ENCODE measurements around the gene CBY3. TPM values are rescaled to one million over a fixed set of nuclear protein-coding genes. Genes with fewer than 3 reads are reported as not detected.

The CBY3 gene
- total and polyA plus RNA-seq, 2 of the 13 experiments (the other 11 are each of a cell fraction or from before 2014, with no cell fraction given), result not detected

- TF ChIP-seq RBM22 (optimal IDR thresholded peaks at IDR 0.05; ENCODE audit: low read length) (no peak), CAMTA2 (CRISPR knock-in tag; IDR thresholded peaks at IDR 0.05; ENCODE audit: borderline replicate concordance) (no peak), BCLAF1 (IDR thresholded peaks at IDR 0.05) (no peak), EZH2 (conservative IDR thresholded peaks at IDR 0.05; ENCODE audit: low read depth, low read length) (no peak), ZHX2 (IDR thresholded peaks at IDR 0.05; ENCODE audit: low read depth) (peak; percentile 51), ZHX2 (CRISPR knock-in tag; IDR thresholded peaks at IDR 0.05; ENCODE audit: borderline replicate concordance) (no peak), BRD4 (CRISPR knock-in tag; IDR thresholded peaks at IDR 0.05) (peak; percentile 91), DNMT1 (CRISPR knock-in tag; IDR thresholded peaks at IDR 0.05) (no peak; the same call in 1 of the 2 replicates), ZIK1 (CRISPR knock-in tag; IDR thresholded peaks at IDR 0.05; ENCODE audit: borderline replicate concordance, low read depth) (0 out of 2 replicates have a peak, but pooled peaks have one; percentile 67), NR3C1 (CRISPR knock-in tag; IDR thresholded peaks at IDR 0.05) (no peak), MED1 (CRISPR knock-in tag; IDR thresholded peaks at IDR 0.05) (peak; percentile 52), LCORL (IDR thresholded peaks at IDR 0.05) (no peak), LCORL (CRISPR knock-in tag; IDR thresholded peaks at IDR 0.05) (peak; percentile 64), MTA1 (CRISPR knock-in tag; IDR thresholded peaks at IDR 0.05; ENCODE audit: borderline replicate concordance) (0 out of 2 replicates have a peak, but pooled peaks have one; percentile 0), CBX2 (IDR thresholded peaks at IDR 0.05; ENCODE audit: low read depth, low read length) (no peak), CBX2 (CRISPR knock-in tag; IDR thresholded peaks at IDR 0.05; ENCODE audit: low read depth) (no peak), MAFG (CRISPR knock-in tag; IDR thresholded peaks at IDR 0.05) (no peak), ZMAT3 (CRISPR knock-in tag; conservative IDR thresholded peaks at IDR 0.05) (no peak), ZNF615 (CRISPR knock-in tag; IDR thresholded peaks at IDR 0.05; ENCODE audit: borderline replicate concordance) (no peak), RBAK (CRISPR knock-in tag; IDR thresholded peaks at IDR 0.05) (0 out of 2 replicates have a peak, but pooled peaks have one; percentile 29), TBX2 (CRISPR knock-in tag; IDR thresholded peaks at IDR 0.05; ENCODE audit: borderline replicate concordance) (peak; percentile 95), KDM2A (CRISPR knock-in tag; IDR thresholded peaks at IDR 0.05; ENCODE audit: borderline replicate concordance, low read depth) (peak; percentile 68)
These were observed 17.4 kb upstream of the CBY3 start (continued) for GRCh38 chr5:179697993-179698934.

All from HepG2 (cell line).